K562 (cell line): ENCODE data around the gene PHKG2. TPM values are rescaled to one million over a fixed set of nuclear protein-coding genes. Genes with fewer than 3 reads are reported as not detected.

Experiments
- ATAC-seq: fragments of 200-7000 bp; cut with Tn5 transposase; 3 replicates; pipeline ENCODE4 v1.9.1; 2020; ENCODE audit warnings: moderate library complexity
- BruUV-seq: library from RNA; stranded (reverse); fragments of 400-500 nt; replicated peaks from 2 replicates; lab custom pipeline; 2021; lab: Mats Ljungman, UMichigan
- CTCF ChIA-PET: fragments of 300-600 bp; formaldehyde crosslinking; extraction: SDS; loops from one replicate; lab custom pipeline; 2021; ENCODE audit warnings: low intra/inter-chr PET ratio; lab: Yijun Ruan, JAX
- POLR2A ChIA-PET: fragments of 300-600, 350-650 bp; sonication (Branson Sonifier 250); formaldehyde crosslinking; extraction: SDS; loops from one replicate; lab custom pipeline; 2021; ENCODE audit warnings: antibody characterized with exemption, inconsistent platforms; lab: Yijun Ruan, JAX
- DNase-seq, 4 experiments: peaks; one replicate each; pipeline versions ENCODE4 v3.0.0 to v3.0.0-alpha.2; 2011 to 2018; ENCODE audit warnings: low spot score in 3 of 4, mixed read lengths in 3 of 4; ENCODE audit errors: extremely low read depth in 1 of 4
- FAIRE-seq: peaks from 2 replicates; lab custom pipeline; 2011; peaks lifted over from hg19 to GRCh38; lab: Jason Lieb, UNC
- H2AFZ ChIP-seq: 2 replicates; pipeline ENCODE4 v1.6.0; 2011; ENCODE audit warnings: low read depth, low read length, control low read depth, inconsistent platforms
- H3K27ac ChIP-seq: fragments of 200-600 bp; 3 replicates; pipeline ENCODE4 v1.8.0; 2011; ENCODE audit warnings: low read depth, mild to moderate bottlenecking, control low read depth, inconsistent platforms, low read length, moderate library complexity, mixed read lengths; ENCODE audit errors: extremely low read depth
- H3K27me3 ChIP-seq, 2 experiments: fragments of 300-600 bp in 1 of 2; 2 replicates in 1 of 2; 3 replicates in 1 of 2; pipeline versions ENCODE4 v1.6.0 to v1.8.0; 2011; ENCODE audit warnings: inconsistent platforms in 2 of 2, low read length in 2 of 2, mild to moderate bottlenecking in 1 of 2, mixed read lengths in 1 of 2, moderate library complexity in 1 of 2; ENCODE audit not compliant: control insufficient read depth in 2 of 2, insufficient read depth in 2 of 2
- H3K36me3 ChIP-seq: fragments of 300-600 bp; 3 replicates; pipeline ENCODE4 v1.8.0; 2011; ENCODE audit warnings: mild to moderate bottlenecking, low read length, inconsistent platforms; ENCODE audit not compliant: control insufficient read depth, insufficient read depth
- H3K4me1 ChIP-seq, 2 experiments: fragments of 200-600 bp in 1 of 2; replicated peaks in 1 of 2; 2 replicates in 1 of 2; 3 replicates in 1 of 2; pipeline versions ENCODE4 v1.5.1 to v1.8.0; 2011; ENCODE audit warnings: inconsistent platforms in 2 of 2, low read length in 2 of 2, mild to moderate bottlenecking in 1 of 2, mixed read lengths in 1 of 2, moderate library complexity in 1 of 2; ENCODE audit not compliant: control insufficient read depth in 2 of 2, insufficient read depth in 2 of 2
- H3K4me2 ChIP-seq: 2 replicates; pipeline ENCODE4 v1.6.1; 2011; ENCODE audit warnings: low read length, control low read depth, inconsistent platforms, mixed read lengths; ENCODE audit not compliant: insufficient read depth
- H3K4me3 ChIP-seq: fragments of 200-600 bp; sonication (generic), shearing (Covaris generic); 2 replicates; pipeline ENCODE4 v1.5.1; 2016; ENCODE audit warnings: control low read depth, inconsistent platforms
- H3K79me2 ChIP-seq: fragments of 200-600 bp; 3 replicates; pipeline ENCODE4 v1.8.0; 2011; ENCODE audit warnings: low read length, inconsistent platforms; ENCODE audit not compliant: control insufficient read depth, insufficient read depth
- H3K9ac ChIP-seq, 2 experiments: 2 replicates each; pipeline versions ENCODE4 v1.6.0 to v1.6.1; 2011; ENCODE audit warnings: low read depth in 2 of 2, low read length in 2 of 2, control low read depth in 1 of 2, inconsistent platforms in 1 of 2, mild to moderate bottlenecking in 1 of 2, mixed read lengths in 1 of 2; ENCODE audit not compliant: insufficient read depth in 1 of 2
- H3K9me1 ChIP-seq: one replicate; pipeline ENCODE4 v1.6.0; 2011; ENCODE audit warnings: inconsistent platforms, mild to moderate bottlenecking, low read length, moderate library complexity; ENCODE audit not compliant: control insufficient read depth, insufficient read depth
- H3K9me3 ChIP-seq: replicated peaks from 2 replicates; pipeline ENCODE4 v1.5.1; 2011; ENCODE audit warnings: low read depth, low read length, inconsistent platforms; ENCODE audit not compliant: control insufficient read depth, insufficient read depth
- H4K20me1 ChIP-seq: replicated peaks from 2 replicates; pipeline ENCODE4 v1.6.1; 2011; ENCODE audit warnings: low read length, inconsistent platforms, mixed read lengths; ENCODE audit not compliant: control insufficient read depth, insufficient read depth
- GATA2 ChIP-seq: sonication (generic); formaldehyde crosslinking; IDR thresholded peaks from 2 replicates; pipeline ENCODE4 v1.4.0; 2020; ENCODE audit warnings: mild to moderate bottlenecking, missing genetic modification reagents
- ILK ChIP-seq: fragments of 450-650 bp; IDR thresholded peaks from 2 replicates; pipeline ENCODE4 v1.6.1; 2016; ENCODE audit warnings: missing genetic modification characterization, low read depth, mild to moderate bottlenecking, missing compliant biosample characterization, moderate library complexity, borderline replicate concordance
- PML ChIP-seq: IDR thresholded peaks from 2 replicates; pipeline ENCODE4 v1.6.1; 2012; ENCODE audit warnings: low read length, inconsistent platforms
- POLR2AphosphoS2 ChIP-seq: IDR thresholded peaks from 2 replicates; pipeline ENCODE4 v1.6.1; 2012; ENCODE audit warnings: low read length, improper control_type of control experiment
- POLR2G ChIP-seq: fragments of 200-400 bp; formaldehyde crosslinking; IDR thresholded peaks from 2 replicates; pipeline ENCODE4 v1.6.1; 2017; ENCODE audit warnings: low read depth, mild to moderate bottlenecking, antibody characterized with exemption, low read length, moderate library complexity
- RBM22 ChIP-seq: fragments of 200-400 bp; formaldehyde crosslinking; IDR thresholded peaks from 2 replicates; pipeline ENCODE4 v1.6.1; 2018; ENCODE audit warnings: low read length, low read depth; ENCODE audit not compliant: poor library complexity, severe bottlenecking
- RFX1 ChIP-seq: fragments of 450-650 bp; IDR thresholded peaks from 2 replicates; pipeline ENCODE4 v1.6.1; 2016; ENCODE audit warnings: mild to moderate bottlenecking, moderate library complexity
- SUPT5H ChIP-seq: fragments of 450-650 bp; IDR thresholded peaks from 2 replicates; pipeline ENCODE4 v1.6.1; 2016
- ZBTB17 ChIP-seq: fragments of 450-650 bp; formaldehyde crosslinking; IDR thresholded peaks from 2 replicates; pipeline ENCODE4 v1.4.0; 2020; ENCODE audit warnings: mild to moderate bottlenecking
- ZBTB33 ChIP-seq: sonication (generic); formaldehyde crosslinking; IDR thresholded peaks from 2 replicates; pipeline ENCODE4 v1.8.1; 2023; ENCODE audit warnings: mild to moderate bottlenecking, missing genetic modification reagents
- WGBS: fragments of 100-300 bp; shearing (Covaris generic); methylation state at CpG from one replicate; pipeline ENCODE4 v1.1.6; 2016; ENCODE audit warnings: low coverage, mixed read lengths; ENCODE audit not compliant: insufficient coverage; ENCODE audit errors: missing lambda C conversion rate; 5-methylcytosine and 5-hydroxymethylcytosine counted together
- in situ Hi-C: fragments of 300-500 bp; cut with MboI; formaldehyde crosslinking; loops from 4 replicates; pipeline ENCODE4 v1.15.0; 2018; ENCODE audit warnings: inconsistent platforms, mixed read lengths
- intact Hi-C: fragments of 100-400 bp; cut with micrococcal nuclease; formaldehyde crosslinking; loops from 2 replicates; pipeline ENCODE4 v1.14.2; 2022
- polyA plus RNA-seq, 8 experiments: library from polyadenylated mRNA; depleted of rRNA in 4 of 8; stranded (reverse) in 5 of 8; unstranded in 3 of 8; fragments of >200 nt; fragmentation: Nextera tagmentation in 2 of 8; fragmentation: Illumina TruSeq in 1 of 8; extraction: Ambion mirVana in 2 of 8; extraction: Trizol in 1 of 8; gene quantifications; 2 replicates each; pipeline versions ENCODE4 v1.2.1 to v1.2.3, GENCODE V29; 2011 to 2014; ENCODE audit warnings: inconsistent platforms in 1 of 8, missing spikeins in 1 of 8
- total RNA-seq, 7 experiments: library from RNA; depleted of rRNA in 6 of 7; stranded (reverse); fragments of >200 nt in 6 of 7; fragmentation: Illumina TruSeq in 2 of 7; extraction: Trizol in 2 of 7; gene quantifications; 2 replicates each; pipeline versions ENCODE4 v1.2.1 to v1.2.3, GENCODE V29; 2011 to 2021; ENCODE audit warnings: low replicate concordance in 1 of 7

The PHKG2 gene
- total and polyA plus RNA-seq, 9 of the 15 experiments (the other 6 are each of a cell fraction or from before 2014, with no cell fraction given), result 5.8 to 54.2 (median 30.7) TPM

DNA sequence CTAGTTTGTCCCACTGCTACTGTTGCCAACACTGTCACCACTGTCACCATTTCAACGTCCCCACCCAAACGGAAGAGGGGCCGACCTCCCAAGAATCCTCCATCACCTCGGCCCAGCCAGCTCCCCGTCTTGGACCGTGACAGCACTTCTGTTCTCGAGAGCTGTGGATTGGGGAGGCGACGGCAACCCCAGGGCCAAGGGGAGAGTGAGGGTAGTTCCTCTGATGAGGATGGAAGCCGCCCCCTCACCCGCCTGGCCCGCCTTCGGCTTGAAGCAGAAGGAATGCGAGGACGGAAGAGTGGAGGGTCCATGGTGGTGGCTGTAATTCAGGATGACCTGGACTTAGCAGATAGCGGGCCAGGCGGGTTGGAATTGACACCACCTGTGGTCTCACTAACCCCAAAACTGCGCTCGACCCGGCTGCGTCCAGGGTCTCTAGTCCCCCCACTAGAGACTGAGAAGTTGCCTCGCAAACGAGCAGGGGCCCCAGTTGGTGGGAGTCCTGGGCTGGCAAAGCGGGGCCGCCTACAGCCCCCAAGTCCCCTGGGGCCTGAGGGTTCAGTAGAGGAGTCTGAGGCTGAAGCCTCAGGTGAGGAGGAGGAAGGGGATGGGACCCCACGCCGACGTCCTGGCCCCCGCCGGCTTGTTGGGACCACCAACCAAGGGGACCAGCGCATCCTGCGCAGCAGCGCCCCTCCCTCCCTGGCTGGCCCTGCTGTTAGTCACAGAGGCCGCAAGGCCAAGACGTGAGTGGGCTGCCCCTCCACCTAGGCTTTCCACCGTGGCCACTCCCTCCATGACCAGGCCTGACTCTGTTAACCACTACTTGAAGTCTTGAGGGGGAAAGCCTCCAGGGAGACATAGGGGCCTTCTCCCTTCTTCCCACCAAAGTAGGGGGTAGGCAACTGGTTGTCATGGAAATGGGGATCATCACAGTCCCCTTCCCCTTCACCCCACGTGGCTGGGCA is 9.0 kb upstream of the PHKG2 start:
- peak; percentile 44; the same call in 1 of the 2 replicates for TF ChIP-seq ZBTB33 (CRISPR knock-in tag)
- peak; percentile 70 for TF ChIP-seq RBM22
- TF ChIP-seq GATA2, result no peak
- TF ChIP-seq ZBTB17 (CRISPR knock-in tag), result no peak
- peak; percentile 32; the same call in 1 of the 2 replicates for TF ChIP-seq RFX1
- TF ChIP-seq PML, result 0 out of 2 replicates have a peak, but pooled peaks have one; percentile 2
- peak; percentile 56; the same call in 1 of the 2 replicates for TF ChIP-seq POLR2G
- TF ChIP-seq SUPT5H, result peak; percentile 18
- TF ChIP-seq POLR2AphosphoS2, result peak; percentile 75
- no peak for TF ChIP-seq ILK (tag)
- in situ Hi-C loops (no loop called here), intact Hi-C loops (no loop called here)
- FAIRE-seq (no peak), ATAC-seq (peak; percentile 65), DNase-seq (no peak)
- H3K4me3 ChIP-seq, result no peak overlapping the region
- peaks cover 5% of the 10 kb centered on the region for H3K9me1 ChIP-seq
- H3K9ac ChIP-seq, result peak overlapping the region in 1 of 2 experiments; percentile 66; a peak in 1 of 4 replicates
- WGBS, result 83% methylated on average over 26 of the region's 37 CpGs
- H3K27ac ChIP-seq, result no peak overlapping the region
- CTCF ChIA-PET, result no interaction called here
- no peaks in the 10 kb centered on the region for H3K27me3 ChIP-seq
- POLR2A ChIA-PET, result interaction anchor here (1.0 to 2.9 kb wide), 4 partner anchors 8 to 17 kb away, joined by 3 to 19 read pairs (median 6); partner anchors contain the start of gene PHKG2
- H3K4me1 ChIP-seq, result peaks cover 10 to 23% of the 10 kb centered on the region in 2 experiments; a peak in 4 of 5 replicates
- no peaks in the 10 kb centered on the region for H3K9me3 ChIP-seq
- no peaks in the 10 kb centered on the region; the same call in 2 of the 3 replicates for H3K79me2 ChIP-seq
- no peaks in the 10 kb centered on the region for H4K20me1 ChIP-seq
- TSS peak; percentile 13 for BruUV-seq
- H2AFZ ChIP-seq, result no peak overlapping the region
- H3K36me3 ChIP-seq, result peaks cover 95% of the 10 kb centered on the region
- H3K4me2 ChIP-seq, result no peak overlapping the region
